Measurements from ENCODE around the gene PPP6R2.

The PPP6R2 gene

GRCh38 chr22:50452649-50453048 is 109.5 kb downstream of the PPP6R2 start:
- no peak for TF ChIP-seq ZNF274 (IDR thresholded peaks at IDR 0.05; ENCODE audit: low read depth, low read length)

GRCh38 chr22:50454556-50455075 is 111.5 kb downstream of the PPP6R2 start:
- H3K4me3 ChIP-seq (ENCODE audit: low read length) = no peak overlapping the region
- TF ChIP-seq ZNF274 (IDR thresholded peaks at IDR 0.05; ENCODE audit: low read depth, low read length) = no peak

More at GRCh38 chr22:50452649-50453048, 109.5 kb downstream of the PPP6R2 start:
- no peak overlapping the region for H3K4me3 ChIP-seq (ENCODE audit: low read length)

- no peak overlapping the region for H3K4me3 ChIP-seq (ENCODE audit: low read length)
- TF ChIP-seq ZNF274 (IDR thresholded peaks at IDR 0.05; ENCODE audit: low read depth, low read length) = no peak
Measured at GRCh38 chr22:50455201-50455600, 112.1 kb downstream of the PPP6R2 start.

DNA sequence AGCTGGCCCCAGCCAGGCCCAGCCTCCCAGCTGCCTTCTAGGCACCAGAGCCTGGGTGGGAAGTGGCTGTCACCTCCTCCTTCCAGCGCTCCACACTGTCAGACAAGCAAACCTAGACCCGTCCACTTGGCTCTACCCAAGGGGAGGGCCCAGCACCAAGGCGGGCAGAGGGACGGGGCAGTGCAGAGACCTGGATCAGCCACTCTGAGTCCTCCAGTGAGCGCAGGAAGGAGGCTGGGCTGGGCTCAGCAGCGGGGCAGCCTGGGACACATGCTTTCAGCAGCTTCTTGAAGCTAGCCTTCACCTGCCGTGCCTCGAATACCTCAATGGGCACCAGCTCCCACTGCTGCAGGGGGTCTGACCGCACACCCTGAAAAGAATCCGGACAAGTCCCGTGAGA is 112.9 kb downstream of the PPP6R2 start:
- no peak for TF ChIP-seq ZNF274 (IDR thresholded peaks at IDR 0.05; ENCODE audit: low read depth, low read length)
- no peak overlapping the region for H3K4me3 ChIP-seq (ENCODE audit: low read length)

- no peak overlapping the region for H3K4me3 ChIP-seq (ENCODE audit: low read length)
- no peak for TF ChIP-seq ZNF274 (IDR thresholded peaks at IDR 0.05; ENCODE audit: low read depth, low read length)
Measured at GRCh38 chr22:50456466-50457234, 113.5 kb downstream of the PPP6R2 start.

DNA sequence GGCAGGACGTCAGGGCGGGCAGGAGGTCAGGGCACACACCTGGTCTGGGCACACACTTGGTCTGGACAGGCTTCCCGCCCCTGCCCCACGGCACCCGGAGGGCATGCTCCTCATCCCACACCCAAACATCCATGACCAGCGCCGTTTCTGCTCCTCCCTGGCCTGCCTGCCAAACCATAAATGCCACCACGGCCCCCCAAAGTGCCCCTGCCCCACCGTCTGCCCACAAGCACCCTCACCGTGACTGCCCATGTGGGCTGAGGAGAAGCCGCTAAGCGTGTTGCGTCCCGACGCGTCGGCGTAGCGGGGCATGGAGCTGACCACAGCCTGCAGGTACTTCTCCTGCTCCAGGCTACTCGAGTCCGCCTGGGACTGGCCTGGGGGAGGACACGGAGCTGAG is 115.9 kb downstream of the PPP6R2 start:
- TF ChIP-seq ZNF274 (IDR thresholded peaks at IDR 0.05; ENCODE audit: low read depth, low read length) = no peak
- no peak overlapping the region for H3K4me3 ChIP-seq (ENCODE audit: low read length)

DNA sequence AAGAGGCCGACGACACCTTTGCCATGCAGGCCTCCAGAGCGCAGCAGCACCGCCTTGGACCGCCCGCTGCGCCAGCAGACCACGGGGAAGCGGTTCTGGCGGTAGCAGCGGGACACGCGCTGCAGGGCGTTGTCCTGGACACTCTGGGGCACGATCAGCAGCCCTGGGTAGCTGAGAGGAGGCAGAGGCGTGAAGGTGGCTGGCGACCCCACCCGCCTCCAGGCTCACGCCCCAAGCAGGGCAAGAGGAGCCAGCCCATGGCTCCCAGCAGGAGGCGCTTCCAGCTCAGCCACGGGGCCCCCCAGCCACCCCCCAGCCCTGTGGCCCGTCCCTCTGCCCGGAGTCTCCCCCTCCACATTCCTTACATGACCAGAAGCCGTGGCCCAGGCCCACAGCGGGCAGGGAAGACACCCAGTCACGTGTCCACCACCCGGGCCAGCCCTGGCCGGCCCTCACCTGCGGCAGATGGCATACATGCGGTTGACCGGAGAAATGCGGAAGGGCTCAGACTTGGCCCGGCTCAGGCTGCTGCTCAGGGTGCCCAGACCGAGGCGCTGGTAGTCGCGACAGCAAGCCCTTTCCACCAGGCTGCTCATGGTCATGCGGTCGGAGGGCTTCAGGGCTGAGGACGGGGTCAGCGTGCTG is 116.5 kb downstream of the PPP6R2 start:
- no peak overlapping the region for H3K4me3 ChIP-seq (ENCODE audit: low read length)
- TF ChIP-seq ZNF274 (IDR thresholded peaks at IDR 0.05; ENCODE audit: low read depth, low read length) = no peak

DNA sequence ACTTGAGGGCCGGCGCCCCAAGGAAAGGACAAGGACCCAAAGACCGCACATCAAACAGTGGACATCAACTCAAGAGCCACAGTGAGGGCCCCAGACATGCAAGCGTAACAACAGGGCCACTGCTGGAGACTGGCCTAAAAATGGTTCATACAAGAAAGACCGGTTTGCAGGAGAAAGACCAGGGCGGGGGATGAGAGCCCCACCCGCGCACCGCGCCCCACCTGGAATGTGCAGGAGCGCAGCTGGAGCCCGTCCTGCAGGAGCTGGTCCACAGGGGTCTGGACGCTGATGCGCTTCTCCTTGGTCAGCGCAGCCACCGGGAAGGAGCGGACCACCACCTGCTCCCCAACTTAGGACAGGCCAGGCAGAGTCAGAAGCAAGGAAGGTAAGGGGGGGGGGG is 117.8 kb downstream of the PPP6R2 start:
- TF ChIP-seq ZNF274 (IDR thresholded peaks at IDR 0.05; ENCODE audit: low read depth, low read length) = no peak

DNA sequence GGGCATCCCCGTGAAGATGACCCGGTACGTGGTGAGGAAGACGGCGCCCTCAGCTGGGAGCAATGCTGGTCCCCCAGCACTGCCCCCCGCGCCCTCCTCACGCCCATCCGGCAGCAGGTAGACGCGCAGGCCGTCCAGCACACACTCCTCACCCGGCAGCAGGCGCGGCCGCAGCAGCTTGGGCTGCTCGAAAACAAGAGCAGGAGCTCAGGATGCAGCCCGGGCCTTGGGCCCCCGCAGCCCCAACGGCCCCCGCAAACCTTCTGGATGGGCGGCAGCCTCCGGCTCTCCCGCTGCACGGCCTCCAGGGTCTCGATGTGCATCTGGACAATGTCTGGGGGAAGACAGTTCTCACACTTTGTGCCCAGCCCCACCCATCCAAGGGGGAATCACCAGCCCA is 118.4 kb downstream of the PPP6R2 start:
- no peak for TF ChIP-seq ZNF274 (IDR thresholded peaks at IDR 0.05; ENCODE audit: low read depth, low read length)
- no peak overlapping the region for H3K4me3 ChIP-seq (ENCODE audit: low read length)

More for the DNA sequence above, 117.8 kb downstream of the PPP6R2 start:
- H3K4me3 ChIP-seq (ENCODE audit: low read length) = no peak overlapping the region

- no peak overlapping the region for H3K4me3 ChIP-seq (ENCODE audit: low read length)
- no peak for TF ChIP-seq ZNF274 (IDR thresholded peaks at IDR 0.05; ENCODE audit: low read depth, low read length)
Measured at GRCh38 chr22:50461979-50462540, 118.9 kb downstream of the PPP6R2 start.

DNA sequence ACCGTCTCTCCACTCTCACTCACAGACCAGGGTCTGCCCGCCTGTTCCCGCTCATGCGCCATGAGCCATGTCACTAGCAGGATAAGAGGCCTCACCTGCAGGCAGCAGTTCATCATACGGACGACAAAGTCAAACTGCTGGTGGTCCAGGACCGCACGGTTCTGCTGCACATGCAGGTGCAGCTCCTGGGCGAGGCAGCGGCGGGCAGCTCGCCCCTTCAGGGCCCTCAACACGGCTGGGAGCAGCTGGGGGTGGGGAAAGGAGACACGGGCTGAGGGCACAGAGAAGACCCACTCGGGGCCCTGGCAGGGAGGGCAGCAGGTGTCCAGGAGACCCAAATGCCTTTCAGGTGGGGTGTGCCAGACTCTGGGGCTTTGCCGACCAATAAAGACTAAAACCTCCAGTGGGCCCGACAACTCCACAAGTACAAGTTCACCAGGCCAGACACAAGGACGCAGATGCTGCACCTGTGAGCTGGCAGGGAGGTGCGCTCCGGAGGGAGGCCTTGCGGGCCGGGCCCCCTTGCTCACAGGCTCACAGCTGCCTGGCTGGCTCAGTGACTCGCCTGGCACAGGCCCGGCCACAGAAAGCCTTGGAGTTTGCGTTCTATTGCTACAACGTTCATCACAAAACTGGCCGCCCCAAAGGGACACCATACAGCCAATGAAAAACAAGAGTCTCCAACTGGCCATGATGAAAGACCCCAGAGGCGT is 120.2 kb downstream of the PPP6R2 start:
- no peak for TF ChIP-seq ZNF274 (IDR thresholded peaks at IDR 0.05; ENCODE audit: low read depth, low read length)
- no peak overlapping the region for H3K4me3 ChIP-seq (ENCODE audit: low read length)

DNA sequence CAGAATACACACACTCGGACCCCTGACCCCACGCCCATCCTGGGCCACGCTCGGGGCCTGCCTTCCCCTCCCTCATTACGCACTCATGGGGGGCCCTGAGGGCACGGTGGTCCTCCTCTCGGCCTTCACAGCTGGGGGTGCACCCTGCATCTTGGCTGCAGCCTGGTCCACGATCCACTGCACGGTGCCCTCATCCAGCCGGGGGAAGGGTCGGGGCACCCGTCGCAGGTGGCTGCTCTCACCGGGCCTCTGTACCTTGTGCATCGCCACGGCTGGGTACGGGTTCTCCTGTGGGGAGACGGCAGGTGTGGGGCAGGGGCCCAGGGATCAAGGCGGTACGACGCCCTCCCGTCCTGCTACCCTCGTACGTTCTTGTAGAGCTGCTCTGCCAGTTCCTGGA is 121.3 kb downstream of the PPP6R2 start:
- TF ChIP-seq ZNF274 (IDR thresholded peaks at IDR 0.05; ENCODE audit: low read depth, low read length) = no peak
- H3K4me3 ChIP-seq (ENCODE audit: low read length) = no peak overlapping the region

GRCh38 chr22:50465066-50465930 is 122.2 kb downstream of the PPP6R2 start:
- no peak for TF ChIP-seq ZNF274 (IDR thresholded peaks at IDR 0.05; ENCODE audit: low read depth, low read length)
- no peak overlapping the region for H3K4me3 ChIP-seq (ENCODE audit: low read length)
